22Rv1 (cell line): ENCODE measurements around the gene IQGAP2.

Experiments used
- ZFX ChIP-seq: fragments of 450-650 bp; IDR thresholded peaks from 2 replicates; pipeline ENCODE4 v1.6.1; 2017; ENCODE audit warnings: antibody characterized with exemption, borderline replicate concordance
- TF ChIP-seq, protein P1 (sequence below): fragments of 450-650 bp; IDR thresholded peaks from 2 replicates; pipeline ENCODE4 v1.5.1; 2017; ENCODE audit warnings: mild to moderate bottlenecking

DNA sequence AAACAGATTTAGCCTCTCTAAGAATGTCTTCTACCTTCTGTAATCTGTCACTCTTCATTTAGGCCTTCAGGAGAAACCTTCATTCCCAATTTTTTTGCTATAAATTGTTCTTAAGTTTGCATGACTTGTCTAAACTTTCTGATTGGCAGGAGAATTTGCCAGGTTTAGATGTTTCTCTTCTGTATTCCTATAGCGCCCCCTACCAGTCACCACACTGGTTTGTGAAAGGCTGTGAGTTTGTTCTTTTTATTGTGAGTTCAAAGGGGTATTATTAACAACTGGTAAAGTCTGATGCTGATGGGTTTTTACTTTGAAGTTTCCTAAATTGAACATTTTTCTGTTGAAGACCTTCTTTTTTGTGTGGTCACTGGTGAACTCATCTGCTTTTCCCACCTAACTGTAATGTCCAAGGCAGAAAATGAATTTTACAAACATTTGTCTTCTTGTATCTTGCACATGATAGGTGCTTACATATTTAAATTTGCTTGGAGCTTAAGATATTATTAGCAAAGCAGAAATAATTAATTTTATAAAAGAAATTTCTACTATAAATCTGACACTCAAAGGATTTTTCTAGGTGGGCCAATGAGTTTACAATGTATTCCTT lies 238.5 kb downstream of the IQGAP2 start:
- TF ChIP-seq, protein P1, sequence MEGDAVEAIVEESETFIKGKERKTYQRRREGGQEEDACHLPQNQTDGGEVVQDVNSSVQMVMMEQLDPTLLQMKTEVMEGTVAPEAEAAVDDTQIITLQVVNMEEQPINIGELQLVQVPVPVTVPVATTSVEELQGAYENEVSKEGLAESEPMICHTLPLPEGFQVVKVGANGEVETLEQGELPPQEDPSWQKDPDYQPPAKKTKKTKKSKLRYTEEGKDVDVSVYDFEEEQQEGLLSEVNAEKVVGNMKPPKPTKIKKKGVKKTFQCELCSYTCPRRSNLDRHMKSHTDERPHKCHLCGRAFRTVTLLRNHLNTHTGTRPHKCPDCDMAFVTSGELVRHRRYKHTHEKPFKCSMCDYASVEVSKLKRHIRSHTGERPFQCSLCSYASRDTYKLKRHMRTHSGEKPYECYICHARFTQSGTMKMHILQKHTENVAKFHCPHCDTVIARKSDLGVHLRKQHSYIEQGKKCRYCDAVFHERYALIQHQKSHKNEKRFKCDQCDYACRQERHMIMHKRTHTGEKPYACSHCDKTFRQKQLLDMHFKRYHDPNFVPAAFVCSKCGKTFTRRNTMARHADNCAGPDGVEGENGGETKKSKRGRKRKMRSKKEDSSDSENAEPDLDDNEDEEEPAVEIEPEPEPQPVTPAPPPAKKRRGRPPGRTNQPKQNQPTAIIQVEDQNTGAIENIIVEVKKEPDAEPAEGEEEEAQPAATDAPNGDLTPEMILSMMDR: peak; percentile 84
- TF ChIP-seq ZFX: no peak
